LNCaP clone FGC (cell line): ENCODE data around the gene SUSD3.
"Not testable (repeated sequence)": the region's sequence is repeated elsewhere in the genome, so short reads cannot be mapped to it uniquely, and the experiment has no call there.

Source experiments
- DNase-seq: peaks from one replicate; pipeline ENCODE4 v3.0.0-alpha.2; 2011; ENCODE audit warnings: low read depth
- H3K4me3 ChIP-seq: 2 replicates; pipeline ENCODE4 v1.5.1; 2011; ENCODE audit warnings: mild to moderate bottlenecking, low read depth, low read length, control low read depth
- CTCF ChIP-seq: IDR thresholded peaks from 2 replicates; pipeline ENCODE4 v1.5.1; 2012; ENCODE audit warnings: mild to moderate bottlenecking; ENCODE audit not compliant: control insufficient read depth, insufficient read depth; ENCODE audit errors: extremely low read depth

Gene SUSD3

GRCh38 chr9:93013856-93014582, 44.5 kb upstream of the SUSD3 start:
- no peak for DNase-seq
- no peak for TF ChIP-seq CTCF
- no peak overlapping the region for H3K4me3 ChIP-seq

GRCh38 chr9:93015190-93015589, 43.3 kb upstream of the SUSD3 start:
- not testable (repeated sequence) for H3K4me3 ChIP-seq, DNase-seq

GRCh38 chr9:93017621-93018020, 40.9 kb upstream of the SUSD3 start:
- no peak overlapping the region for H3K4me3 ChIP-seq
- DNase-seq, result no peak
- no peak for TF ChIP-seq CTCF

- no peak for TF ChIP-seq CTCF
- DNase-seq, result no peak
Measured at GRCh38 chr9:93020151-93020550, 38.4 kb upstream of the SUSD3 start.

GRCh38 chr9:93020771-93021670, 37.5 kb upstream of the SUSD3 start:
- TF ChIP-seq CTCF, result no peak
- H3K4me3 ChIP-seq, result no peak overlapping the region
- DNase-seq, result no peak

More at GRCh38 chr9:93020151-93020550, 38.4 kb upstream of the SUSD3 start:
- no peak overlapping the region for H3K4me3 ChIP-seq

GRCh38 chr9:93022066-93022465, 36.4 kb upstream of the SUSD3 start:
- TF ChIP-seq CTCF, result no peak
- DNase-seq, result no peak
- no peak overlapping the region for H3K4me3 ChIP-seq

GRCh38 chr9:93022721-93023520, 35.6 kb upstream of the SUSD3 start:
- no peak for DNase-seq
- no peak overlapping the region for H3K4me3 ChIP-seq
- TF ChIP-seq CTCF, result no peak
